ENCODE results near the gene PRKD2. TPM values are rescaled to one million over a fixed set of nuclear protein-coding genes. Genes with fewer than 3 reads are reported as not detected.
A peak's percentile ranks its signal among the peaks of the same experiment; 100 is the strongest.

PRKD2 gene
- polyA plus RNA-seq, 1 donor, result 20.7 TPM

DNA sequence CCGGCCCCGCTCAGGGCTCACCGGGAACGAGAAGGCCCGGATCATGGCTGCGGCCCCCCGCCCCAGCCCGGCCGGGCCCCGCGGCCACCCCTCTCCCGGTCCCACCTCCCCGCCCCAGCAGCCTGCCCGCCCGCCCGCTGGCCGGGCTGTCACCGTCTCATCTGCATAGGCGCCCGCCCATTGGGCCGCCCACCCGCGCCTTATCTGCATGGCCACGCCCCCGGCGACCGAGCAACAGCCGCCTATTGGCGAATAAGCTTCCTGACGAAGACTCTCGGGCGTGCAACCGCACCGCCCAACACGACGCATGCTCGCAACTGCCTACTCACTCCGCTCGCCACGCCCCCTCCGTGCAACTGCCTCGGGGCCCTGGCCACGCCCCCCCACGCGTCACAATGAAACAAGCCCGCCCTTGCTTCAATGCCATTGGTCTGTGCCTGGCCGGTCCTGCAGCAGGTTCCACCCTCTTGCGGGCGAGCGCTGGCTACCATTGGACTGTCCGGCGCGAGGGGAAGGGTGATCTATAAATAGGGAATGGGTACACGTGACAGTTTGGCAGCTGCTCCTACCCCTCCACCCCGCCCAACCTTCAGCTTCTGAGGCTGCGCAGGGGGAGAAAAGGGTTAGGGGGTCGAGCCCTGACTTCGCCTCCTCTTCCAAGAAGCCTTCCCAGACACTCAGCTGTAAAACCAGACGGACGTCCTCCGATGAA lies 55.7 kb downstream of the PRKD2 start, which contains the start of gene DACT3:
DACT3 (minus strand) TSS at position 163 of the 712 bp plus-strand sequence; CDS start at position 45, 118 bp downstream.
- peak; percentile 98 for DNase-seq (ENCODE audit: low read depth)

DNA sequence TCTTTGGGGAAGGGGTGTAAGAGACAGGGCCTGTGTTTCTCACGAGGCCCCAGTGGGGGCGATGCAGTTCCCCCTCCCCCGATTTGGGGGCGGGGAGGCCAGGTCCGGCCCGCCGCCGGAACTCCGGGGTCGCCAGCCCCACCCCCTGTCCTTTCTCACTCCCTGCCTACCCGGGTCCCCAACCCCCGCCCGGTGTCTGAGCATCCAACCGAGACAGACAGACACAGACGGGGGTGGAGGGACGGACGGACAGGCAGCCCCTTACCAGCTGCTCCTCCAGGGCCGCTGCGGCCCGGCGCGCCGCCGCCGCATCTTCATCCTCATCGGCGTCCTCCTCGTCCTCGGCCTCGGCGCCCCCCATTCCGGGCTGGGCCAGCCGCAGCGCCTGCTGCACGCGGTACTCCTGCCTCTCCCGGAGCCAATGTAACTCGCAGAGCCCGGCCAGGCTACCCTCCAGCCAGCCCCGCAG lies 56.3 kb downstream of the PRKD2 start:
- DNase-seq (ENCODE audit: low read depth), result no peak

DNA sequence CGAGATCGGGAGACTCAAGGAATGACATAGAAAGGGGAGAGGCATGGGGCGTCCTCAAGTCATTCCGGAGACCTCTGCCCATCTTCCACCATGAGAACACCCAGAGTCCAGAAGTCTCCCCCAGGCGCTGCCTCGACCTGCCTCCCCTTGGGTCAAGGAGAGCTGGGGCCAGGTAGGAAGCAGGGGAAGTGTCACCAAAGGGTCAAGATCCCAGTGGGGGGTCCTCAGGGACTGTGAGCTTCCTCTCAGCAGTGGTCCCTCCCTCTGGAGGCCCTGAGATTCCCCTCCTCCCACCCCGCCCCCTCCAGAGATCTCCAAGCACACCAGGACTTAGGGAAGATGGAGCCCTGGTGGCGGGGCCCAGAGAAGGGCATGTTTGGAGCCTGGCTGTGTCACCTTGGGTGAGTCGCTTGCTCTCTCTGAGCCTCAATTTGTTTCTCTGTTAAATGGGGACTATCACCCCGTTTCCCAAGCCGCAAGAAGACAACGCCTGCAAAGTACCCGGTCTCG lies 56.9 kb downstream of the PRKD2 start:
- DNase-seq (ENCODE audit: low read depth), result no peak

DNA sequence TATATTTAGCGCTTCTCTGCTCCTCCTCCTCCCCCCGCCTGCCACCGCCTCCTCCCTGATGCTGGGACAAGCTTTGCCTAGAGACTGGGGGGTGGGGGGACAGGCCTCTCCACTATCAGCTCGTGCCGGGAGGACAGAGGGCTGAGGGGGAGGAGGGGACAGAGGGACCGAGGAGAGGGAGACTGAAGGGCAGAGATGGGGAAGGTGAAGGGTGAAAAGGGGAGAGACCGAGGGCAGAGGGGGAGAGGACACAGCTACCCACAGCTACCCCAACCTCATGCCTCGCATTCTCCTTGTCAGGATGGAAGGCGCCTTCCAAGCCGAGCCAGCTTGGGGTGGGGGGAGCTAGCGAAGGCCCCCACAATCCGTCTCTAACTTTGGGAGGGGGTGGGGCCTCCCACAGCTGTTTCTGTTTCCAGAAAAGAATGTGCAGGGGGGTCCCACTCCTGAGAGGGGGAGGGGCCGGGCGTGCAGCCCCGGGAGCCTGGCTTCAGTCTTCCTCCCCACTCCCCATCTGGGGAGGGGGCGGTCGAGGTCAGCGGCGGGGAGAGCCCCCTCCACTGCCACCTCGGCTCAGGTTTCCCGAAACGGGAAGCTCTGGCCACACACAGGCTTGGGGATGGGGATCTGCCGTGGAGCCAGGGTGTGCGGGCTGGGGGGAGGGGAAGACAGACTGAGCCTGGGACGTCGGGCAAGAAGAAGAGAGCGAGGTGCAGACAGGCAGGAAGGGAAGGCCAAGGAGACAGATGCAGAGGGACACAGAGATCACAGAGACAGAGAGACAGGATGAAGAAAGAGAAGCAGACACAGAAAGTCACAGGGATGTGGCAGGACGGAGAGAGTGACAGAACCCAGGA lies 57.5 kb downstream of the PRKD2 start:
- DNase-seq (ENCODE audit: low read depth), result no peak

DNA sequence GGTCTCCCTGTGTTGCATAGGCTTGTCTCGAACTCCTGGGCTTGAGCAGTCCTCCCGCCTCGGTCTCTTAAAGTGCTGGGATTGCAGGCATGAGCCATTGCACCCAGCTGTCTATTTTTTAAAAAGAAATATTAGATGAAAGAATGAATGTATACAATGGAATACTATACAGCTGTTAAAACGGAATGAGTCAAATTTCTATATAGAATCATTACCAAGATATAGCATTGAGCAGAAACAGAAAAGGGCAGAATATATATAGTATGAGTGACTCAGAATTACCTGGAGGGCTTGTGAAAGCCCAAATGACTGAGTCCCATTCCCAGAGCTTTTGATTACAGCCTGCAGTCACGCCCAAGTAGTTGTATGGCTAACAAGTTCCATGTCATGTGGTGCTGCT lies 60.4 kb downstream of the PRKD2 start:
- DNase-seq (ENCODE audit: low read depth), result no peak

DNA sequence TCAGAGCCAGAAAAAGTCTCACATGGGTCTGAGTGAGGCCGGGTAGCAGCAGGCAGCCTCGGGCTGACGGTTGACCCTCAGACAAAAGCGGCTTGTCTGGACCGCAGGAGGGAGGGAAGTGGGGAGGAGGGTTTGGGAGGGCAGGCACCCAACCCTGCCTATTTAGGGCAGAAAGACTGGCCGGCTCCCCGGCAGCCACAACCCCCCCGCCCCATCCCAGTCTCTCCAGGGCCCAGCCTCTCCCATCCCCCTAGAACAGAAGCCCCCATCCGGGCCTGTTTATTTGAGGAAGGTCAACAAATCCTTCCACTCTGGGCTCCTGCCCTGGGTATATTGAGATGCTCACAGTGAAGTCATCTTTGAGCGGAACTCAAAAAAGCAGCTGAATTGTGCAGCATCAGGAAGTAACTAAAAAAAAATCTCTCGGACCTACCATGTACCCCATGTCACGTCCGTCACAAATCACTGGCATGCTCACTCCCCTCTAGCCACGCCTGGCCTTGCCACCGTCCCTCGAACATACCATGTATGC lies 62.2 kb downstream of the PRKD2 start:
- no peak for DNase-seq (ENCODE audit: low read depth)

DNA sequence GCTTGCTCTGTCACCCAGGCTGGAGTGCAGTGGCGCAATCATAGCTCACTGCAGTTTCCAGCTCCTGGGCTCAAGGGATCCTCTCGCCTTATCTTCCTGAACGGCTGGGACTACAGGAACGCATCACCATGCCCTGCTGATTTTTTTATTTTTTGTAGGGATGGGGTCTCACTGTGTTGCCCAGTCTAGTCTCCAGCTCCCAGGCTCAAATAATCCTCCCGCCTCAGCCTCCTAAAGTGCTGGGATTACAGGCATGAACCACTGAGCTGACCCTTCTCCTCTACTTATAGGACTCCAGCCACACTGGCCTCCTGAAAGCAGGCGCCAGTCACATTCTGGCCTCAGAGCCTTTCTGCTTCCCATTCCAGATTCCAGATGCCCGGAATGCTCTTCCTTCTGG lies 66.5 kb downstream of the PRKD2 start:
- DNase-seq (ENCODE audit: low read depth), result no peak

DNA sequence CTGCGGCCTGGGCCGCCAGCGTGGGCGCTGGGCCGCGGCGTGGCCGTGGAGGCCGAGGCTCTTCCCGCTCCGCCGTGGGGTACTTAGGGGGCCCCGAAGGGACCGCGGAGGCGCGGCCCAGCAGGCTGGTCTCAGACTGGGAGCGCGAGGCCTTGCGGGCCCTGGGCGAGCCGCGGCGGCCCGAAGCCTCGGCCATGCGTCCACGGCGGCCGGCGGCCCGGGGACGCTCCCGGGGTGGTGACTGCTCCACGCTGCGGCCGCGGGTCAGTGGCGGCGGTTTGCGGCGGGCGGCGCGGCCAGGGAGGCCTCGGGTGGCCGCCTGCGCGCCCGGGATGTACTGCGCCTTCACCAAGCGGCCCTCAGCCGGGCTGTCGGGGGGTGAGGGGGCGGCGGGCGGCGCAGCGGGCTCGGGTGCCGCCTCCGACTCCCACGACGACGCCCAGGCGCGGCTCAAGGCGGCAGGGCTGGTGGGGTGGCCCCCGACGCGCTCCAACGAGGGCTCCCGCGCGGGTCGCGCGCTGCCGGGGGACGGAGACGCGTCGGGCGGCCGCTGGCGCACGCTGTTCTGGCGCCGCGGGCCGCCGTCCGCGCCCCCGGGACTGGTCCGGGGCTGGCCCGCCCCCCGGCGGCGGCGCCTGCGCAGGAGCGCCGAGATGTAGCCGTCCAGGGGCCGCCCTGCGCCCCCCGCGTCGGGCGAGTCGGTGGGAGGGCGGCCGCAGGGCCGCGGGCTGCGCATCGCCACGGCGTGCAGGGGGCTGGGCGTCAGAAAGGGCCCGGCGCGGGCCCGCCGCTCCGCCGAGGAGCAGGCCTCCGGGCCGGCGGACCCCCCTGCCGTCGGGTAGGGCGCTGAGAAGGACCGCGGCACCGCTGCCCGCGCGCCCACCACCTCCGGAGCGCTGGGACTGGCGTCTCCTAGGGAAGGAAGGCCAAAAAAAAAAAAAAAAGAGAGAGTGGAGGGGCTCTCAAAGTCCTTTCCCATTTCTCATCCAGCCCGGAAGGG lies 67.7 kb downstream of the PRKD2 start:
- DNase-seq (ENCODE audit: low read depth), result no peak

DNA sequence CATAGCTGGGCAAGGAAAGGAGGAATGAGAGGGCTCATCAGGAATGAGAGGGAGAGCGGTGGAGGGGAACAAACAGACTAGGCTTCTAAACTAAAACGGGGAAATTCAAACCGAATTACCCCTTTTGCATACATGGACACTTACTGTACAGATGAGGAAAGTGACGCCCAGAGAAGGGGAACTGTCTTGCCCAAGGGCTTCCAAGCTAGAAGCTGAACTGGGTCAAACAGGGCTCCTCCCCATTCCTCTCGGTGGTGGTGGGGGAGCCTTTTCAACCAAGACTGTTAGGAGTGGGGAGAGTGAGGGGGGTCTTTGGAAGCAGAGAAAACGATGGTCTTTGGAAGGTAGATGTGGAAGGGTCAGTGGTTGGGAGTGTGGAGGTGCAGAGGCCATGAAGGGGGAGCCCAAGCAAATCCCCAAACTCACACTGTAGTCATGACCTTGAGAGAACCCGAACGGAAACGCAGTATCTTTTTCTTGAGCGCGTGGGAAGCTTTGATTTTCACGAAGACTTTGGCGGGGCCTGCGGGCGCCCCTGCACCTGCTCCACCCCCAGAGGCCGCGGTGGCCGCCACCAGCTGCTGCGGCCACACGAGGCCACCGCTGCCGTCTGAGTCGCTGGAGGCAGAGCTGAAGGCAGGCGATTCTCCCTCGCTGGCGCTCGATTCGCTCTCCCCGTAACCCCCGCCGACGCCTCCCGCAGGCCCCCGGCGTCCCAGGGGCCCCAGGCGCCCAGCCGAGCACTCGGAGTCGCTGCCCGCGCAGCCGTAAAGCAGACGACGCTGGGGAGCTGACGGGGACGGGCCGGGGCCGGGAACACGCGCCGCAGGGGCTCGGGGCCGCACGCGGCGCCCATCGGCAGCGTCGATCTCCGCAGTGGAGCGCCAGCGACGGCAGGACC lies 68.6 kb downstream of the PRKD2 start:
- no peak for DNase-seq (ENCODE audit: low read depth)

DNA sequence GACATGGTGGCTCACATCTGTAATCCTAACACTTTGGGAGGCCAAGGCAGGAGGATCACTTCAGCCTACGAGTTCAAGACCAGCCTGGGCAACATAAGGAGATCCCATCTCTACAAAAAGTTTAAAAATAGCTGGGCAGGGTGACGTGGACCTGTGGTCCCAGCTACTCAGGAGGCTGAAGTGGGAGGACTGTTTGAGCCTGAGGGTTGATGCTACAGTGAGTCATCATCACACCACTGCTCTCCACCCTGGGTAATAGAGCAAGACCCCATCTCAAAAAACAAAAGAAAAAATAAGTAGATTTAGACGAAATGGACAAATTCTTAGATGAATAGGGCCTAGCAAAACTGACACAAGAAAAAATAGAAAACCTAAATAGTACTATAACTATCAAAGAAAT lies 70.5 kb downstream of the PRKD2 start:
- DNase-seq (ENCODE audit: low read depth), result no peak

DNA sequence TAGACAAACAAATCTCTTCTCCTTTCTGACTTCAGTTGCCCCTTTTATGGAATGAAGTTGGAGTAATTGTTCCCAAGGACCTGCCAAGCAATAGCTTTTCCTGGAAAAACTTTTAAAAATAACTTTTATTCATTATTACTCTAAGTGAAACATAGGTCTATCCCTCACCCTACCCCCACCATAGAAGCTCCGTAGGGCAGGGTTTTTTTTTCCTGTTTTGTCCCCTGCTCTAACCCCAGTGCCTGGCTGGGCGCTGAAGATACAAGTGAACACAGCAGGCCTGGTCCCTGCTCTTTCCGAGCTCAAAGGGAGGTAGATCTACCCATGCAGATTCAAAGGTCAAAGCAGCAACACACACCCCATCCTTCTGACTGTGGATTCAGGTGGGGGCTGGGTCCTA lies 72.2 kb downstream of the PRKD2 start:
- no peak for DNase-seq (ENCODE audit: low read depth)

DNA sequence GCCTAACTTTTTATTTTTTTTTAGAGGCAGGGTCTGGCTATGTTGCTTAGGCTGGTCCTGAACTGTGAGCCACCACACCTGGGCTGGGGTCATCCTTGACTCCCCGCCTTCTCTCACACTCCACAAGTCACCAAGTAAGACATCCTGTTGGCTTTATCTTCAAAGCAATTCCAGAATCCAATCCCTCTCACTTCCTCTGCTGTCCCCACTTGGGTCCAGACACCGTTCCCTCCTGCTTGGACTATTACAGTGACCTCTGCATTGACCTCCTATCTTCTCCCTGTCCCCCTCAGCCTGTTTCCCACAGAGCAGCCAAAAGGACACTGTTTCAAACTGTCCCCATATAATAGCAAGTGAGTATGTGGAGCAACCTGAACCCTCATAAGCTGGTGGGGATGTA lies 76.3 kb downstream of the PRKD2 start:
- DNase-seq (ENCODE audit: low read depth), result no peak

DNA sequence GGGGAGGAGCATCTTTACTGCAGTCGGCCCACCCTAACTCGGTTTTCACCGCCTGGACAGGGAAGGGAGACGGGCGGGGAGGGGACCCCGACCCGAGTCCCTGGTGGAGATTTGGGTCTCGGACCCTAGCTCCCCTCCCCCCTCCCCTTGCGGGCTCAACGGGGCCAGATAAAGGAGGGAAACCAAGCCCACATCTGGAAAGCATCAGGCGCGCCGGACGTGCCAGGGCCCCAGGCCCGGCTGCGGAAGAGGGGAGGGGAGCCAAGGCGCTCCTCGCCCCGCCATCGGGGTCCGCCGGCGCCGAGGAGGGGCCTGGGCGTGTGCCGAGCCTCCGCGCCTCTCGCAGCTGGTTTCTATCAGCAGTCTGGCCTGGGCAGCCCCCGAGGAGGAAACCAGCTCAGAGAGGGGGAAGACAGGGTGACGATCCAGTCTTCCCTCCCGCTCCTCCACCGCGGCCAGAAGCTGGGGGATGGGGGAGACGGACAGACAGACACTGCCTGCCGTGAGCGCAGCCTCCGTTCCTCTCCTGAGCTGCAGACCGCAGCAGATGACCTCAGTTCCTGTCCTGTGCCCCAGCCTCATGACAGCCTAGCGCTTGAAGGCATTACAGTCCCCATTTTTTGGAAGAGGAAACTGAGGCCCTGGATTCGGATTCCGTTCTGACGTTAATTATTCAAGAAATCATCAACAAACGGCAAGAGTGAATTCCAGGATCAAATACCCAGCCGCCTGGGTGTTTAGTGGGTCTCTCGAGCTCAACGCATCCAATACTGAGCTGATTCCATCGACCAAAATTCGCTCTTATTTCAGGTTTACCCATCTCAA lies 77.3 kb downstream of the PRKD2 start:
- no peak for DNase-seq (ENCODE audit: low read depth)

DNA sequence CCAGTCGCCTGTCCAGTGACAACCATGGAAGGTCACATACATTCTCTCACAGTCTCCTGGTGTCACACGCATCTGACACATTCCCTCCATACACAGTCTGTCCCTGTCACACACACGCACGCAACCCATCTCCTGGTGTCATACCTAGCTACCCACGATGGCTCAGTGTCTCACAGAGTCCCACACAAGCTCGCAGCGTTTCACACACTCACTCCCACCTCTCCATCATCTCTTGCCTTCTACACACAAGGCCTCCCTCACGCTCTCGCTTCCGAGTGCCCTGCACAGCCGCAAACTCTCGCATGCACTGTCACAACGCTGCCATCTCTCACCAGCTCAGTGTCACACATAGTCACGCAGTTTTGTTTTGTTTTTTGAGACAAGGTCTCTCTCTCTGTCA lies 79.7 kb downstream of the PRKD2 start:
- DNase-seq (ENCODE audit: low read depth), result no peak

DNA sequence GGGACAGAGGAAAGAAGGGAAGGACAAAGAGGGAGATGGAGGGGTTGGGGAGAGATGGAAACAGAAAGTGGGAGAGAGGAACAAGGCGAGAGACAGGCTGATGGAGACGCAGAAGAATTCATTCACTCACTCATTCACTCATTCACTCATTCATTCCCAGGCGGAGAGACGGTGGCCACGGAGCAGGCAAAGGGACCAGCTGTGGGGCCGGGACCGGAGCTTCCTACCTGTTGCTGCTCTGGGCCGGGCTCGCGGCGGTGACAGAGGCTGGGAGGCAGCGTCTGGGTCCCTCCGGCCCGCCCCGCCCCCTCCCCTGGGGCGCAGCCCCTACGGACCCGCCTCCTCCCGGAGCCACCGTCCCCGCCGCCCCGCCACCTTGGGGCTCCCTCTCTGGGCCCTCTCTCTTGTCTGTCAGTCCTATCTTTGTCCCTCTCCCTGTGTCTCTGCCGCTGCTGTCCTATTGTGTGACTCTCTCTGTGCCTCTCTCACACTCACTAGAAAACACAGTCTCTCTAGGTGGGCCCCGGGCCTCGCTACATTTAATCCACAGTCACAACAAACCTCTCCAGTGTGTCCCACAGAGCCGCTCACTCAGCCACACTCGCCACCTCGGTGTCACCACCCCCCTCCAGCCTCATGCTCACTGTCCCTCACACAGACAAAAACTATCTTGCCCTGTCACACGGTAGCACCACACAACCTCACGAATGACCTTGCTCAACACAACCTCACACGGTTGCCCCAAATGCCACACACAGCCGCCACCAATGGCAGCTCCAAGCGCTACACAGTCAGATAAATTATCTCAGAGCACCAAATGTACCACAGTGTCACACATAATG lies 80.8 kb downstream of the PRKD2 start, which contains the start of gene GNG8:
GNG8 (minus strand) TSS at position 283 of the 842 bp plus-strand sequence. CDS start 1,520 bp downstream, outside the sequence.
- DNase-seq (ENCODE audit: low read depth), result no peak

DNA sequence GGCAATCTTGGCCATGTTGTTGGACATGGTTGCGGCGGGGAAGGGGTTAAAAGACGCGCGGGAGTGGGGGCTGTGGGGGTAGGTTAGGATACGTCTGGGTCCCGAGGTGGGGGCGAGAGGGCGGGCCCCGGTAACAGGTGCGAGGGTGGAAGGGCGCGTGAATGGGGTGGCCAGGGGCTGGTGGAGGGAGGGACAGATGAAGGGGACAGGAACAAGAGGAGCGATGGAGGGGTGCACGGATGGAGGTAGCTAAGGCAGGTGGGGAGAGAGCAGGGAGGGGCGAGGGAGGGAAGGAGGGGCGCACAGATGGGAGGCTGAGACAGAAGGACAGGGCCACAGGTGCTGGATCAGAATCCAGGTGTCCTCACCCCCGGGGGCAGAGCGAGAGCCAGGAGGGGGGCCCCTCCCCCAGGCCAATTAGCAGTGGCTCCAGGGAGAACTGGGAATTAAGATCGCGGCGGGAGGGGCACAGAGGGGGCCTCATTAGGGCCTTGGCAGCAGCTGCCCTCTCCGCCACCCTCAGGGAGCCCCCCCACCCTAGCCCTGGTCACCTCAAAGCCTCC lies 82.2 kb downstream of the PRKD2 start:
- no peak for DNase-seq (ENCODE audit: low read depth)

DNA sequence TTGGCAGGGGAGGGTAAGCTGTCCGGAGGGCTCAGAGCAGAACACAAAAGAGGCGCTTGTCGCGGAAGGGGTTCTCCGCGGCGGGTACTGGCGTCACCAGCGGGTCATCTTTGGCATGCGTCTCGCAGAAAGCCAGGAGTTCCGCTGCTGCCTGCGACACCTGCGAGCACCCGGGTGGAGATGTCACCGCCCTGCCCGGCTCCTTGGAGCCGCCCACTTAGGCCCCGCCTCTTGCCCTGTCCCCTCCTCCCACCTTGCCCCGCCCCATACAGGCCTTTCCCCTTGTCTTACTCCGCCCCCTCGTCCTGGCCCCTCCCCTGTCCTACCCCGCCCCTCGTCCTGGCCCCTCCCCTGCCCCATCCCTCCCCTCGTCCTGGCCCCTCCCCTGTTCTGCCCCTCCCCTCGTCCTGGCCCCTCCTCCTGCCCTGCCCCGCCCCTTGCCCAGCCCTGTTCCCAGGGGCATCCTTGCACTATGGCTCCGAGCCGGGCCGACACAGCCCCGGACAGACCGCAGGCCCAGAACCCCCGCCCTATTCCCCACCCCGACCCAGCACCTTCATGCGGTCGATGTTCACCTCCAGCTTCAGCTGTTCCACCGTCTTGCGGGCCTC lies 82.8 kb downstream of the PRKD2 start:
- DNase-seq (ENCODE audit: low read depth), result no peak
